Panc1 (cell line): ENCODE measurements around the gene RBMS3.

Source experiments
- CTCF ChIP-seq: fragments of 450-650 bp; IDR thresholded peaks from 2 replicates; pipeline ENCODE4 v1.5.1; 2017; ENCODE audit warnings: mild to moderate bottlenecking
- POLR2AphosphoS5 ChIP-seq: IDR thresholded peaks from 2 replicates; pipeline ENCODE4 v1.6.1; 2012; ENCODE audit warnings: mild to moderate bottlenecking, low read depth, low read length, moderate library complexity
- SIN3A ChIP-seq: IDR thresholded peaks from 2 replicates; pipeline ENCODE4 v1.6.1; 2012; ENCODE audit warnings: low read depth, mild to moderate bottlenecking, low read length, moderate library complexity, borderline replicate concordance; ENCODE audit not compliant: insufficient read depth
- TCF7L2 ChIP-seq: IDR thresholded peaks from 2 replicates; pipeline ENCODE4 v1.6.1; 2011; ENCODE audit warnings: mild to moderate bottlenecking, low read depth, low read length, inconsistent platforms
- TF ChIP-seq, protein P1 (sequence below), 2 experiments: IDR thresholded peaks; 2 replicates each; pipeline ENCODE4 v1.6.1; 2011 to 2012; ENCODE audit warnings: low read depth in 2 of 2, control low read depth in 1 of 2, low read length in 1 of 2, mild to moderate bottlenecking in 1 of 2, moderate library complexity in 1 of 2; ENCODE audit not compliant: insufficient read depth in 1 of 2

DNA sequence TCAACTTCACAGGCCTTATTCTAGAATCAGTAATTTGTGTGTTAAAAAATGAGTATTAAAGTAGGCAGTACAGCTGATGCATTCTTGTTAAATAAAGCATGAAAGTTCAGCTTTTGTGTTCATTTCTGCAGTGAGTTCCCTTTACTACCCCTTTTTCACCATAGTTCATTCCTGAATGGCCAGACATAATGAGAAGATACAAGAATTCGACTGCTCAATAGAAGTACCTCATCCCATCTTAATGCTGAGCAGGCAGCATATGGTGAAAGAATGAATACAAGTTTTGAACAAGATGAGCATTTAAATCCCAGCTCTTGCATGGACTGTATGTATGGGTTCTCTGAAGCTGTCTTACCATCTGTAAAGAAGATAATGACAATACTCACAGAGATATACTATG, 677.9 kb downstream of the RBMS3 start:
- TF ChIP-seq CTCF (no peak), POLR2AphosphoS5 (no peak), SIN3A (no peak), TCF7L2 (no peak)
- TF ChIP-seq, protein P1, sequence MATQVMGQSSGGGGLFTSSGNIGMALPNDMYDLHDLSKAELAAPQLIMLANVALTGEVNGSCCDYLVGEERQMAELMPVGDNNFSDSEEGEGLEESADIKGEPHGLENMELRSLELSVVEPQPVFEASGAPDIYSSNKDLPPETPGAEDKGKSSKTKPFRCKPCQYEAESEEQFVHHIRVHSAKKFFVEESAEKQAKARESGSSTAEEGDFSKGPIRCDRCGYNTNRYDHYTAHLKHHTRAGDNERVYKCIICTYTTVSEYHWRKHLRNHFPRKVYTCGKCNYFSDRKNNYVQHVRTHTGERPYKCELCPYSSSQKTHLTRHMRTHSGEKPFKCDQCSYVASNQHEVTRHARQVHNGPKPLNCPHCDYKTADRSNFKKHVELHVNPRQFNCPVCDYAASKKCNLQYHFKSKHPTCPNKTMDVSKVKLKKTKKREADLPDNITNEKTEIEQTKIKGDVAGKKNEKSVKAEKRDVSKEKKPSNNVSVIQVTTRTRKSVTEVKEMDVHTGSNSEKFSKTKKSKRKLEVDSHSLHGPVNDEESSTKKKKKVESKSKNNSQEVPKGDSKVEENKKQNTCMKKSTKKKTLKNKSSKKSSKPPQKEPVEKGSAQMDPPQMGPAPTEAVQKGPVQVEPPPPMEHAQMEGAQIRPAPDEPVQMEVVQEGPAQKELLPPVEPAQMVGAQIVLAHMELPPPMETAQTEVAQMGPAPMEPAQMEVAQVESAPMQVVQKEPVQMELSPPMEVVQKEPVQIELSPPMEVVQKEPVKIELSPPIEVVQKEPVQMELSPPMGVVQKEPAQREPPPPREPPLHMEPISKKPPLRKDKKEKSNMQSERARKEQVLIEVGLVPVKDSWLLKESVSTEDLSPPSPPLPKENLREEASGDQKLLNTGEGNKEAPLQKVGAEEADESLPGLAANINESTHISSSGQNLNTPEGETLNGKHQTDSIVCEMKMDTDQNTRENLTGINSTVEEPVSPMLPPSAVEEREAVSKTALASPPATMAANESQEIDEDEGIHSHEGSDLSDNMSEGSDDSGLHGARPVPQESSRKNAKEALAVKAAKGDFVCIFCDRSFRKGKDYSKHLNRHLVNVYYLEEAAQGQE (IDR thresholded peaks at IDR 0.05; ENCODE audit: insufficient read depth in 1 of 2, low read depth in 2 of 2, low read length in 1 of 2): no peak
